HepG2 (cell line): ENCODE results near the gene RGS14.

ENCODE experiments used
- SRF ChIP-seq: IDR thresholded peaks from 2 replicates; pipeline ENCODE4 v1.6.1; 2011; ENCODE audit warnings: mild to moderate bottlenecking, low read depth, low read length, moderate library complexity
- TF ChIP-seq, protein P1 (sequence below): sonication (generic); formaldehyde crosslinking; IDR thresholded peaks from 2 replicates; pipeline ENCODE4 v1.8.0; 2022; ENCODE audit warnings: mild to moderate bottlenecking, missing genetic modification reagents; ENCODE audit not compliant: insufficient replicate concordance

DNA sequence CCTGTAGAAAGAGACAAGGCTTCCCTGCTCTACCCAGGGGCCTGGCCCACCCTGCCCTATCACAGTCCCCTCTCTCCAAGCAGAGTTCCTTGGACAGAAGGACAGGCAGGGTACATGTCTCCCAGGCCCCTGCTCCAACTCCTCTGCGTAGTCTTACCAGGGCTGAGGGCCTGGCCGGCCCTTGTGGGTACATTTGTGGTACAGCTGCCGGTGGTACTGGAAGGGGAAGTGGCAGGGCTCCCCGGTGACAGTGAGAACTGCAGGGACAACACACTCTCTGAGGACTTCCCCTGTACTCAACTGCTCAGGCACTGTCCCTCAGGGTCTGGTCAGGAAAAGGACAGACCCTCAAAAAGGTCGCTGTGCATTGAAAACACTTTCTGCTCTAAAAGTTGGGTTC, 48.1 kb downstream of the RGS14 start:
- TF ChIP-seq, protein P1, sequence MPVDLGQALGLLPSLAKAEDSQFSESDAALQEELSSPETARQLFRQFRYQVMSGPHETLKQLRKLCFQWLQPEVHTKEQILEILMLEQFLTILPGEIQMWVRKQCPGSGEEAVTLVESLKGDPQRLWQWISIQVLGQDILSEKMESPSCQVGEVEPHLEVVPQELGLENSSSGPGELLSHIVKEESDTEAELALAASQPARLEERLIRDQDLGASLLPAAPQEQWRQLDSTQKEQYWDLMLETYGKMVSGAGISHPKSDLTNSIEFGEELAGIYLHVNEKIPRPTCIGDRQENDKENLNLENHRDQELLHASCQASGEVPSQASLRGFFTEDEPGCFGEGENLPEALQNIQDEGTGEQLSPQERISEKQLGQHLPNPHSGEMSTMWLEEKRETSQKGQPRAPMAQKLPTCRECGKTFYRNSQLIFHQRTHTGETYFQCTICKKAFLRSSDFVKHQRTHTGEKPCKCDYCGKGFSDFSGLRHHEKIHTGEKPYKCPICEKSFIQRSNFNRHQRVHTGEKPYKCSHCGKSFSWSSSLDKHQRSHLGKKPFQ: no peak
- TF ChIP-seq SRF: no peak
